NCI-H146 (cell line): ENCODE measurements around the gene SPATA31D4.

ENCODE experiments used
- DNase-seq: peaks from one replicate; lab custom pipeline; 2025; lab: John Stamatoyannopoulos, UW

SPATA31D4 gene

GRCh38 chr9:81964218-81965171 is 36.3 kb downstream of the SPATA31D4 start:
- DNase-seq, result no peak

- no peak for DNase-seq
These were observed 39.8 kb downstream of the SPATA31D4 start for GRCh38 chr9:81968026-81968425.

- no peak for DNase-seq
These were observed 41.7 kb downstream of the SPATA31D4 start for GRCh38 chr9:81969971-81970370.

GRCh38 chr9:81971727-81972126 is 43.5 kb downstream of the SPATA31D4 start:
- DNase-seq, result no peak

GRCh38 chr9:81974764-81975163 is 46.5 kb downstream of the SPATA31D4 start:
- no peak for DNase-seq

- no peak for DNase-seq
These were observed 48.1 kb downstream of the SPATA31D4 start for GRCh38 chr9:81976351-81976750.

GRCh38 chr9:81979196-81979595 is 51.0 kb downstream of the SPATA31D4 start:
- no peak for DNase-seq

- no peak for DNase-seq
These were observed 52.3 kb downstream of the SPATA31D4 start for GRCh38 chr9:81980568-81980967.

- DNase-seq, result no peak
These were observed 53.7 kb downstream of the SPATA31D4 start for GRCh38 chr9:81981883-81982282.
